Skeletal muscle tissue (tissue), 4 donors: ENCODE data around the gene FGF2. TPM values are rescaled to one million over a fixed set of nuclear protein-coding genes. Genes with fewer than 3 reads are reported as not detected.
"Not testable (repeated sequence)": the region's sequence is repeated elsewhere in the genome, so short reads cannot be mapped to it uniquely, and the experiment has no call there.

Source experiments
- H3K27ac ChIP-seq: one replicate; pipeline ENCODE4 v1.7.0; 2013; ENCODE audit warnings: mild to moderate bottlenecking, low read depth, low read length, inconsistent platforms
- H3K27me3 ChIP-seq, 3 donors: one replicate each; pipeline ENCODE4 v1.7.0; 2013; ENCODE audit warnings: low read length in 3 of 3; ENCODE audit not compliant: control insufficient read depth in 3 of 3, insufficient read depth in 3 of 3
- H3K36me3 ChIP-seq, 3 donors: one replicate each; pipeline ENCODE4 v1.7.0; 2013; ENCODE audit warnings: low read length in 3 of 3; ENCODE audit not compliant: control insufficient read depth in 3 of 3, insufficient read depth in 3 of 3
- H3K4me1 ChIP-seq, 3 donors: one replicate each; pipeline ENCODE4 v1.7.0; 2013; ENCODE audit warnings: low read length in 3 of 3, mild to moderate bottlenecking in 3 of 3; ENCODE audit not compliant: control insufficient read depth in 3 of 3, insufficient read depth in 3 of 3
- H3K4me3 ChIP-seq, 3 donors: one replicate each; pipeline ENCODE4 v1.7.0; 2013; ENCODE audit warnings: low read length in 3 of 3
- H3K9ac ChIP-seq, 3 donors: one replicate each; pipeline ENCODE4 v1.7.0; 2013; ENCODE audit warnings: low read length in 3 of 3, mild to moderate bottlenecking in 3 of 3, moderate library complexity in 2 of 3, low read depth in 1 of 3
- H3K9me3 ChIP-seq, 3 donors: one replicate each; pipeline ENCODE4 v1.7.0; 2013; ENCODE audit warnings: low read length in 3 of 3; ENCODE audit not compliant: control insufficient read depth in 3 of 3
- total RNA-seq: library from RNA; depleted of rRNA; stranded (reverse); fragments of >200 nt; gene quantifications from one replicate; pipeline ENCODE4 v1.2.3, GENCODE V29; 2014
- donor health status: Osteomylitis.

Gene FGF2
- total RNA-seq, 1 donor from 2014 or later: 8.4 TPM

DNA sequence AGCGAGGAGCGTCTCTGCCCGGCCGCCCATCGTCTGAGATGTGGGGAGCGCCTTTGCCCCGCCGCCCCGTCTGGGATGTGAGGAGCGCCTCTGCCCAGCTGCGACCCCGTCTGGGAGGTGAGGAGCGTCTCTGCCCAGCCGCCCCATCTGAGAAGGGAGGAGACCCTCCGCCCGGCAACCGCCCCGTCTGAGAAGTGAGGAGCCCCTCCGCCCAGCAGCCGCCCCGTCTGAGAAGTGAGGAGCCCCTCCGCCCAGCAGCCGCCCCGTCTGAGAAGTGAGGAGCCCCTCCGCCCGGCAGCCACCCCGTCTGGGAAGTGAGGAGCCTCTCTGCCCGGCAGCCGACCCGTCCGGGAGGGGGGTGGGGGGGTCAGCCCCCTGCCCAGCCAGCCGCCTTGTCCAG, 14.8 kb upstream of the FGF2 start:
- H3K27me3 ChIP-seq, H3K4me3 ChIP-seq, H3K36me3 ChIP-seq, H3K9ac ChIP-seq, H3K4me1 ChIP-seq, H3K9me3 ChIP-seq, H3K27ac ChIP-seq: not testable (repeated sequence)

- not testable (repeated sequence) for H3K4me1 ChIP-seq, H3K27me3 ChIP-seq, H3K9me3 ChIP-seq, H3K27ac ChIP-seq, H3K4me3 ChIP-seq, H3K9ac ChIP-seq, H3K36me3 ChIP-seq
Observed at GRCh38 chr4:122812823-122813222, 13.8 kb upstream of the FGF2 start.

- no peak overlapping the region for H3K9ac ChIP-seq
- no peaks in the 10 kb centered on the region for H3K4me1 ChIP-seq
- no peaks in the 10 kb centered on the region for H3K36me3 ChIP-seq
- H3K9me3 ChIP-seq: no peaks in the 10 kb centered on the region
- no peaks in the 10 kb centered on the region for H3K27me3 ChIP-seq
- H3K4me3 ChIP-seq: no peak overlapping the region
- H3K27ac ChIP-seq: no peak overlapping the region
Observed at GRCh38 chr4:122814426-122814825, 12.2 kb upstream of the FGF2 start.

DNA sequence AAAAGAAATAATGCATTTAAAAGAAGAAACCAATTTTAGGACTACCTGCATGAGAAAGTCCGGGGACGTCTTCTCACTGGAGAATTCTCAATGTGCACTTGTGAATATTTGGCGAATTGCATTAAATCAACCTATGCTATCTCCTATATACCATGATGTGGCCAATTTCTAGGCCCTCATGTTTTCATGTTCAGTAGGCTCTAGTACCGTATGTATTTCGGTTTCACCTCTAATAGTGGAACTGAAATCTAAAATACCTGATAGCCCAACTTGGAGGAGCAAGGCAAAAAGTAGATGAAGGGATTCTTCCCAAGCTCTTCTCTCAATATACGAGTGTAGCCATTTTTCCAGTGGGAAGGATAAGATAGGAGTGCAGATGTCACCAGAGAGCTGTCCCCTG, 11.4 kb upstream of the FGF2 start:
- Histone ChIP-seq H3K4me1 (no peaks in the 10 kb centered on the region), H3K9ac (no peak overlapping the region), H3K27ac (no peak overlapping the region), H3K4me3 (no peak overlapping the region), H3K27me3 (peaks cover 0 to 3% (median 0%) of the 10 kb centered on the region in 3 donors), H3K9me3 (no peaks in the 10 kb centered on the region), H3K36me3 (no peaks in the 10 kb centered on the region)

GRCh38 chr4:122816476-122816875, 10.2 kb upstream of the FGF2 start:
- Histone ChIP-seq H3K9me3 (no peaks in the 10 kb centered on the region), H3K36me3 (no peaks in the 10 kb centered on the region), H3K27ac (no peak overlapping the region), H3K4me3 (no peak overlapping the region), H3K4me1 (no peaks in the 10 kb centered on the region), H3K27me3 (peaks cover 0 to 3% (median 0%) of the 10 kb centered on the region in 3 donors), H3K9ac (no peak overlapping the region)

DNA sequence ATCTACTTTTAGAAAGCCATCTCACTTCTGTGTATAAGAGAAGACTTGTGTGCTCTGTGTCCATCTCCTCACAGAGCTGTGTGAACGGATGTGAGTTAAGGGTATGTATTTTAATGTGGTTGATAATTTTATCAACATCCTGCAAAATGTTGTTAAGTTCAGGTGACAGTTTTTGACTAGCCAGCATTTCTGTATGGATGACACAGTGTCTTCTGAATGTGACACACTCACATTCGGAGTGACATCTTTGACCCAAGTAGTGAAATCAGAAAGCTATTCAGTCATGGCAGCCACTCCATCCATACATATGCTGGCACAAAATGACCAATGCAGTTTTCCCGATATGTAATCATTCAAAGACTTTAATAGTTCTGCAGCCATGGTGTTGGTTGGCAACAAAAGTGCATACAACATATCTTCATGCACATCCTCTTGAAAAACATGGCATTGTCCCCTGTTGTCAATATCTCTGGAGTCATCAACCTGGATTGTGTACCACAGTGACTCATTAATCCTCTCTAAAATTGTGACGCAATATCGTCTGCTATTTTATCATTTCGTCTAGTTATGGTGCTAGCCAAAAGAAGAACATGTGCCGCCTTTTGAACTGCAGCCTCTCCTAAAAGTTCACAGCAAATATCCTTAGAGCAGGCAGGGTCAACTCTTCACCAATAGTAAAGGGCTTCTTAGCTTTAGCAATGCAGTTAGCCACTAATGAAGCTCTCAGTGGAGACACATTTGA, 6.8 kb upstream of the FGF2 start:
- Histone ChIP-seq H3K9me3 (no peaks in the 10 kb centered on the region), H3K4me3 (no peak overlapping the region)

DNA sequence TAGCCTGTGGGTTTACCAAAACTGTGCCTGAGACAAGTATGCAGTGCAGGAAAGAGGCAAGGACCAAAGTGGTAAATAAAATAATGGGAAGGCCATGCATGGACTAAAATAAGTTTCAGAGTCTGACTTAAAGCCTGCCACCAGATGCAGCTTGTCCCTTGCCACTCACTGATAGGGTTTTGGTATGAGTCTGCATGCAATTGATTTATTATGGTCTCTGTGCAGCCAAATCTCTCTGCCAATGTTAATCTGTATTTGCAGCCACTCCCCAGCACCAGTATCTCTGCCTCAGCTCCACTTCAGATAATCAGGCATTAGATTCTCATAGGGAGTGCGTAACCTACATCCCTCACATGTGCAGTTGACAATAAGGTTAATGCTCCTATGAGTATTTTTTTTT, 5.5 kb upstream of the FGF2 start:
- H3K36me3 ChIP-seq: no peaks in the 10 kb centered on the region
- peaks cover 0 to 3% (median 0%) of the 10 kb centered on the region in 3 donors for H3K27me3 ChIP-seq
- H3K4me1 ChIP-seq: no peaks in the 10 kb centered on the region
- H3K9ac ChIP-seq: no peak overlapping the region
- H3K9me3 ChIP-seq: no peaks in the 10 kb centered on the region
- no peak overlapping the region for H3K4me3 ChIP-seq
- H3K27ac ChIP-seq: no peak overlapping the region

More for the DNA sequence above, 6.8 kb upstream of the FGF2 start:
- Histone ChIP-seq H3K9ac (no peak overlapping the region), H3K27ac (no peak overlapping the region), H3K27me3 (peaks cover 0 to 3% (median 0%) of the 10 kb centered on the region in 3 donors), H3K4me1 (no peaks in the 10 kb centered on the region), H3K36me3 (no peaks in the 10 kb centered on the region)

DNA sequence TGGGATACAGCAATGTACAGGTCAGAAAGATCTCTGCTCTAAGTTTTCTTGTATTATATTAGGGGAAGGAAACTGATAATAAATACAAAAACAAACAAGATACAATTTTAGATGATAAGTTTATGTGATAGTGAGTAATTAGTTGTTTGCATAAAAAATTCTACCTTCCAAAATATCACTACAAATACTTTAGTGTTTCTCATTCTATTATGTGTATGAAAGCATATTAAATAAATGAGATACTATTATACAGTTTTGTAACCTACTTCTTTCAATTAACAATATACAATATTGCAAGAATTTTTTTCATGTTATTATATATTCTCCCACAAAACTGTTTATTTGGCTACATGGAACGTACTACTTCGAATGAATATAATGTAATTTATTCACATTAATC, 4.2 kb upstream of the FGF2 start:
- Histone ChIP-seq H3K27me3 (peaks cover 3 to 5% (median 4%) of the 10 kb centered on the region in 3 donors), H3K27ac (no peak overlapping the region), H3K9me3 (no peaks in the 10 kb centered on the region), H3K4me3 (no peak overlapping the region), H3K9ac (no peak overlapping the region), H3K36me3 (no peaks in the 10 kb centered on the region), H3K4me1 (peaks cover 1 to 4% (median 2%) of the 10 kb centered on the region in 3 donors)

DNA sequence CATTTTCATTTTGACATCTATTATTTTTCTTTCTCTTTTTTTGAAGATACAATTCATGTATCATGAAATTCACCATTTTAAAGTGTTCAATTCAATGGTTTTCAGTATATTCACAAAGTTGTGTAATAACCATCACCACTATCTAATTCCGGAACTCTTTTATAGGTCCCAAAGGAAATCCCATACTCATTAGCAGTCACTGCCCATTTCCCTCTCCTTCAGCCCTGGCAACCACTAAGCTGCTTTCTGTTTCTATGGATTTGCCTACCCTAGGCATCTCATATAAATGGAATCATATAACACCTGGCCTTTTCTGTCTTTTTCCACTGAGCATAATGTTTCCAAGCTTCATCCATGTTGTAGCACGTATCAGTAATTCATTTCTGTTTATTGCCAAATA, 3.2 kb upstream of the FGF2 start:
- Histone ChIP-seq H3K36me3 (no peaks in the 10 kb centered on the region), H3K4me1 (peaks cover 2 to 9% (median 8%) of the 10 kb centered on the region in 3 donors), H3K27ac (no peak overlapping the region), H3K9me3 (no peaks in the 10 kb centered on the region), H3K4me3 (no peak overlapping the region), H3K27me3 (peaks cover 10 to 15% (median 14%) of the 10 kb centered on the region in 3 donors), H3K9ac (no peak overlapping the region)

GRCh38 chr4:122824616-122825015, 2.0 kb upstream of the FGF2 start:
- H3K9ac ChIP-seq: no peak overlapping the region
- no peak overlapping the region for H3K27ac ChIP-seq
- H3K4me3 ChIP-seq: no peak overlapping the region
- H3K27me3 ChIP-seq: peaks cover 10 to 21% (median 20%) of the 10 kb centered on the region in 3 donors
- H3K4me1 ChIP-seq: peaks cover 2 to 9% (median 8%) of the 10 kb centered on the region in 3 donors
- H3K9me3 ChIP-seq: no peaks in the 10 kb centered on the region
- H3K36me3 ChIP-seq: no peaks in the 10 kb centered on the region
